Thyroid gland (tissue), 4 donors: ENCODE results near the gene SPNS1.

Source experiments
- POLR2A ChIP-seq, 2 donors: fragments of 450-650 bp; IDR thresholded peaks; one replicate each; pipeline ENCODE4 v1.6.1; 2017; ENCODE audit warnings: antibody characterized with exemption in 2 of 2, mild to moderate bottlenecking in 2 of 2, moderate library complexity in 1 of 2
- TF ChIP-seq, protein P1 (sequence below), 6 experiments: fragments of 200-600 bp in 3 of 6; fragments of 450-650 bp in 3 of 6; sonication (generic) in 3 of 6; IDR thresholded peaks; one replicate each; pipeline ENCODE4 v1.5.1; 2016 to 2019; ENCODE audit warnings: antibody characterized with exemption in 6 of 6, mild to moderate bottlenecking in 2 of 6, inconsistent platforms in 1 of 6, moderate library complexity in 1 of 6

DNA sequence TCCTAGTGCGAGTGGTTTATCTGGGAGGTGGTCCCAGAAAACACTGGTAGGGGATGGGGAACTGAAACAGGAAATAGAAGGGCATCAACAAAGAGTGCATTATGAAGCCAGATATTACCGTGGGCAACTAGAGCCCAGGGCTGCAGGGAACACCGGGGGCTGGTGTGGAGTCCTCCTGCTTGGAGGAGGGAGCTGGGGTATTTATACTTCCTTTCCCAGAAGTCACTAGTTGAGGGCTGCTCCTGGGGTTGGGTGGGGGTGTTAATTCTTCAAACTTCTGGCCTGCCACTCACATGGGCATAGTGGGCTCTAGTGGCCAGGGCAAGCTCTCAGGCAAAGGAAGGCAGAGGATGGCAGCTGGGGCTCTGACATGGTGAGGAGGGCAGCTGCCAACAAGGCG, 25.0 kb downstream of the SPNS1 start:
- no peak for TF ChIP-seq POLR2A (IDR thresholded peaks at IDR 0.05)
- TF ChIP-seq, protein P1, sequence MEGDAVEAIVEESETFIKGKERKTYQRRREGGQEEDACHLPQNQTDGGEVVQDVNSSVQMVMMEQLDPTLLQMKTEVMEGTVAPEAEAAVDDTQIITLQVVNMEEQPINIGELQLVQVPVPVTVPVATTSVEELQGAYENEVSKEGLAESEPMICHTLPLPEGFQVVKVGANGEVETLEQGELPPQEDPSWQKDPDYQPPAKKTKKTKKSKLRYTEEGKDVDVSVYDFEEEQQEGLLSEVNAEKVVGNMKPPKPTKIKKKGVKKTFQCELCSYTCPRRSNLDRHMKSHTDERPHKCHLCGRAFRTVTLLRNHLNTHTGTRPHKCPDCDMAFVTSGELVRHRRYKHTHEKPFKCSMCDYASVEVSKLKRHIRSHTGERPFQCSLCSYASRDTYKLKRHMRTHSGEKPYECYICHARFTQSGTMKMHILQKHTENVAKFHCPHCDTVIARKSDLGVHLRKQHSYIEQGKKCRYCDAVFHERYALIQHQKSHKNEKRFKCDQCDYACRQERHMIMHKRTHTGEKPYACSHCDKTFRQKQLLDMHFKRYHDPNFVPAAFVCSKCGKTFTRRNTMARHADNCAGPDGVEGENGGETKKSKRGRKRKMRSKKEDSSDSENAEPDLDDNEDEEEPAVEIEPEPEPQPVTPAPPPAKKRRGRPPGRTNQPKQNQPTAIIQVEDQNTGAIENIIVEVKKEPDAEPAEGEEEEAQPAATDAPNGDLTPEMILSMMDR (IDR thresholded peaks at IDR 0.05): no peak
